Retinal pigment epithelial cell (primary cell): ENCODE data around the gene NTN4.

ENCODE experiments used
- DNase-seq: peaks from one replicate; pipeline ENCODE4 v3.0.0-alpha.2; 2010; ENCODE audit warnings: low read depth
- H3K4me3 ChIP-seq: 2 replicates; pipeline ENCODE4 v1.5.1; 2011; ENCODE audit warnings: mild to moderate bottlenecking, low read length, control low read depth, moderate library complexity
- CTCF ChIP-seq: conservative IDR thresholded peaks from 2 replicates; pipeline ENCODE4 v1.5.1; 2011; ENCODE audit warnings: low read depth, low read length, control low read depth, inconsistent platforms

Gene NTN4

GRCh38 chr12:95796225-95796981 is 5.8 kb upstream of the NTN4 start:
- no peak for TF ChIP-seq CTCF
- H3K4me3 ChIP-seq, result no peak overlapping the region
- no peak for DNase-seq

DNA sequence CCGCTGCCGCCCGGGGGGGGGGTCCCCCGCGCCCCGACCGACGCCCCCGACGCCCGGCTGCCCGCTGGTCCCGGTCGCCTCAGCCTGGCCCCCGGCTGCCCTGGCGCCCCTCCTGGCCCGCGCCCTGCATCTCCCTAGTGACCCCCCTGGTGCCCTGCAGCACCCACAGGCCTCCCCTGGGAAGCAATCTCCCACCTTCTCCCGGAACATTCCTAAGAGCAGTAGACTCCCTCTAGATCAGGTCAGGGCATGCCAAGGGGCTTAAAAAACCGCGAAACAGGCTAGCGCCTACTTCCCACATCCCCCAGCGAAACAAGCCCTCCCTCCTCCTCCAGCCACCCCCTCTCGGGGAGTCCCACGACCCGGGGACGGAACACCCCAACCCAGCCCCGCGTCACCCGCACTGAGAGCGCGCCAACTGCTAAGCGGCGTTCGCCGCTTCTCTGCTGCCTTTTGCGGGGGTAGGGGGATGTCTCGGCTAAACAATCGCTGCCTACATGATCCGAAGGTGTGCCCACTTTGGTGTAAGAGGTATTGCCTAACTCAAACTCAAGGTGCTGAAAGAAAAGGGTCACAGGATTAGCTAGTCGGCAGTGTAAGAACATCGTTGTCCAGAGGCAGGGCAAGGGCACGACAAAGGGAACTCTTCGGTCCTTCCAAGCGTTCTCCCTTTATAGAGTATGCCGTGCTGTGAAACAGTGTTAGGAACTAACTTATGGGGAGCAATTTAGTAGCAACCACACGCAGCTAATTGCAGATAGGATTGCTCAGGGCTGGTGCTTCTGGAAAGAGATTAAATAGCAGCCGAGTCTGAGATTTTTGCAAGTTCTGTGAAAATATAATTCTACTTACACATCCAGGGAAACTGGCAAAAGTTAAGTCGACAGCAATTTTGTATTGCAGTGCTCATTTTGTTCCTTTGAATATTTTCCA is 619 bp upstream of the NTN4 start:
- H3K4me3 ChIP-seq, result peak overlapping the region; percentile 68
- no peak for TF ChIP-seq CTCF
- peak; percentile 63 for DNase-seq

GRCh38 chr12:95789126-95790032 is 1.2 kb downstream of the NTN4 start:
- H3K4me3 ChIP-seq, result peak overlapping the region; percentile 82
- TF ChIP-seq CTCF, result peak; percentile 10
- no peak for DNase-seq

DNA sequence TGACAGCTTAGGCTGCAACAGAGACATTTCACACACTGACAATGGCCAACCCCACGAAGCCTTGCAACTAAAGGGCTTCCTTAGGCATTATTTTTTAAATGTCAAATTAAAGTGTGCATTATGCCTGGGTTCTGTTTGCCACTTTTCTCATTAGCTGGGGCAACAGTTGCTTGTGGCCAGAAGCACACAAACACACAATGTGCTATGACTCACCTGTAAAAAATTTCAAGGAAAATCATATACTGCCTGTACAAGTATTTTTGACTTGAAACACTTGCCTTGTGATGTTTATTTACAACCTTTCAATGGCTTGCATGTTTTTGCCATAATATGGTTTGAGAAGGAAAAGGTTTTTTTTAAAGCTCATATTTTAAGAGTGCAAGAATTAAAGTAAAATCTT is 1.9 kb downstream of the NTN4 start:
- TF ChIP-seq CTCF, result no peak
- DNase-seq, result peak; percentile 62
- peak overlapping the region; percentile 82 for H3K4me3 ChIP-seq

DNA sequence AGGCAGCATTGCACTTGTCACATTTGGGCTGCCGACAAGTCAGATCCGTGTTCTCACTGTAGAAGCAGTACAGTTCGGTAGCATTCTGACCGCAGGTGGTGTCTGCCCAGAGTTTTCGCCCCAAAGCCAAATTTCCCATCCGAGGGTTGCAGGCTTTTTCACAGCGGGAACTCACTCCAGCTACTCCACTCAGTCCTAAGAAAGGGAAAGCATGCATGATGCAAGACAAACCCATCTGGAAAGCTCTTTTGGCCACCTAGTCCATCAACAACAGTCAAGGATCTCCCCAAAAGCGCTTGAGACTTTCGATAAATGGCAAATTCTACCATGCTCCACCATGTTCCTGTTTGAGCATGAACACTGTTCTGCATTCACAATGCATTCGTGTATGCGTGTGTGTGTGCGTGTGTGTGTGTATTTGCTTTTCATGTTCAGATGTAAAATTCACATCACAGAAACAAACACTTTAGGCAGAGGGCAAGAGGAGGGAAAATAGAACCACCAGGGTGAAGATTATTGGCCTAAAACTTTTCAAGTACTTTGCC is 3.2 kb downstream of the NTN4 start:
- H3K4me3 ChIP-seq, result no peak overlapping the region
- TF ChIP-seq CTCF, result no peak
- DNase-seq, result no peak

DNA sequence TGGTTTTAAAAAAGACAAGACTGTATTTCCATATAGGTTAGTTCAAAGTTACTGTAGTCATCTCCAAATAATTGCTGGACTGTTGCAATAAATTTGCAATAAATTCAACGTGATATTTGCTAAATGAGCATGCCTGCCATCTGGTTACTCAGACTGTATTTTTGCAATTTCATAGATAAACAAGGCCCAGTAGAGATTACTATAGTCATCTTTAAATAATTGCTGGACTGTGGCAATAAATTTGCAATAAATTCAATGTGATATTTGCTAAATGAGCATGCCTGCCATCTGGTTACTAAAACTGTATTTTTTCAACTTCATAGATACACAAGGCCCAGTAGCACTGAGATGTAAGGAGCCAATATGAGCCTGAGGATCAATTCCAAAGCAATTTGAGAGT is 5.6 kb downstream of the NTN4 start:
- H3K4me3 ChIP-seq, result no peak overlapping the region
- DNase-seq, result no peak
- TF ChIP-seq CTCF, result no peak
